Bronchial epithelial cell (primary cell): ENCODE data around the gene SRP14. TPM values are rescaled to one million over a fixed set of nuclear protein-coding genes. Genes with fewer than 3 reads are reported as not detected.

Source experiments
- DNase-seq: peaks from one replicate; pipeline ENCODE4 v3.0.0-alpha.2; 2010; ENCODE audit warnings: low read depth
- FAIRE-seq: peaks from 2 replicates; lab custom pipeline; 2011; peaks lifted over from hg19 to GRCh38; lab: Jason Lieb, UNC
- H3K27me3 ChIP-seq: 2 replicates; pipeline ENCODE4 v1.5.1; 2011; ENCODE audit warnings: low read length; ENCODE audit not compliant: control insufficient read depth, insufficient read depth
- H3K36me3 ChIP-seq: 2 replicates; pipeline ENCODE4 v1.5.1; 2011; ENCODE audit warnings: low read length; ENCODE audit not compliant: control insufficient read depth, insufficient read depth
- H3K4me3 ChIP-seq: 2 replicates; pipeline ENCODE4 v1.5.1; 2011; ENCODE audit warnings: mild to moderate bottlenecking, low read depth, low read length, control low read depth
- CTCF ChIP-seq: IDR thresholded peaks from 2 replicates; pipeline ENCODE4 v1.5.1; 2011; ENCODE audit warnings: mild to moderate bottlenecking, moderate library complexity, low read length, control low read depth, inconsistent platforms; ENCODE audit not compliant: insufficient read depth, severe bottlenecking
- total RNA-seq: library from RNA; depleted of rRNA; stranded (reverse); fragments of >200 nt; gene quantifications from 2 replicates; pipeline ENCODE4 v1.2.1, GENCODE V29; 2014

The SRP14 gene
- total RNA-seq: 95.8 and 176 TPM in 2 replicates

- TF ChIP-seq CTCF: no peak
- H3K36me3 ChIP-seq: peaks cover 7% of the 10 kb centered on the region
- DNase-seq (peak; percentile 83), FAIRE-seq (no peak)
- H3K27me3 ChIP-seq: no peaks in the 10 kb centered on the region
- H3K4me3 ChIP-seq: peak within 1 kb of the TSS; percentile 64
Measured at GRCh38 chr15:40038638-40039543, at the start of gene SRP14. Gene SRP14 (minus strand): TSS chr15:40039181. CDS start chr15:40039116, 65 bp downstream.

DNA sequence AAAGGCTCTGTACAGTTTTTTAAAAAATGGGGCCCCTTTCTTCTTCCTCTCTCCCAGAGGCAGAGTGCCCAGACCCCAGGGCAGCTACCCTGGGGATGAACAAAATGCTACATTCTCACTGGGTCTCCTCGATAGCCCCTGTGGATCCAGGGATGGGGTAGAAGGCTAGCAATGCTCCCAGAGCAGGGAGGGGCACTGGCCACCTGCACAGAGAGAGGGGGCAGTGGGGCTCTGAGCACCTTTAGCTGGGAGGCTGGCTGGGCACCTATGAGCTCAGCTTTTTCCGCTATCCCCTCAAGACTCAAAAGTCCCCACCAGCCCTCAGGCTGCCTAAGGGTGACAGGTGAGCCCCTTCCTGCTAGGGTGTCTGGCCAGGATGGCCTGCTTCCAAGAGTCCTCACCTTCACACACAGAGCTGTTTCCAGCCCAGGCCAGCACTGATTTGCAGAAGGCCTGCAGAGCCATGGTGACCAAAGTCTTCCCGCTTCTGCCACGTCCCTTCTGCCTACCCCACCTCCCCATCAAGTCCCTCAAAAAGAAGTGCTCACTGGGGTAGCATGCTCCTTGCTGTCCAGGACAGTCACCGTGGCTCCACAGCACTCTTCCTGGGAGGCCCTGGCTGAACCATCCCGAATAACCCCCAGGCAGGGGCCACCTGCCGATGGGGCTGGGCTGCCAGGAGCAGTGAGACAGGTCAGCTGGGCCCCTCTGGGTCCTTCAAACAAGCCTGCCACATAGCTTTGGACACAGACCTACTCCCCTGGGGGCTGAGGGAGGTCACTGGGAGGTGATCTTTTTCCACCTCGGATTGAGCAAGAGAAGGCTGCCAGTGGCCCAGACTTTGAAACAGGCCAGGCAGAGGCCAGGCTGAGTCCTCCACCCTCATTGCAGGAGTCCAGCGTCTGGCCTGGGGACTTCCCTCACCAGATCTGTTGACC is 49.3 kb upstream of the SRP14 start:
- Histone ChIP-seq H3K4me3 (no peak overlapping the region), H3K27me3 (no peaks in the 10 kb centered on the region), H3K36me3 (no peaks in the 10 kb centered on the region)
- TF ChIP-seq CTCF: no peak
- no peak for DNase-seq
- no peak for FAIRE-seq

DNA sequence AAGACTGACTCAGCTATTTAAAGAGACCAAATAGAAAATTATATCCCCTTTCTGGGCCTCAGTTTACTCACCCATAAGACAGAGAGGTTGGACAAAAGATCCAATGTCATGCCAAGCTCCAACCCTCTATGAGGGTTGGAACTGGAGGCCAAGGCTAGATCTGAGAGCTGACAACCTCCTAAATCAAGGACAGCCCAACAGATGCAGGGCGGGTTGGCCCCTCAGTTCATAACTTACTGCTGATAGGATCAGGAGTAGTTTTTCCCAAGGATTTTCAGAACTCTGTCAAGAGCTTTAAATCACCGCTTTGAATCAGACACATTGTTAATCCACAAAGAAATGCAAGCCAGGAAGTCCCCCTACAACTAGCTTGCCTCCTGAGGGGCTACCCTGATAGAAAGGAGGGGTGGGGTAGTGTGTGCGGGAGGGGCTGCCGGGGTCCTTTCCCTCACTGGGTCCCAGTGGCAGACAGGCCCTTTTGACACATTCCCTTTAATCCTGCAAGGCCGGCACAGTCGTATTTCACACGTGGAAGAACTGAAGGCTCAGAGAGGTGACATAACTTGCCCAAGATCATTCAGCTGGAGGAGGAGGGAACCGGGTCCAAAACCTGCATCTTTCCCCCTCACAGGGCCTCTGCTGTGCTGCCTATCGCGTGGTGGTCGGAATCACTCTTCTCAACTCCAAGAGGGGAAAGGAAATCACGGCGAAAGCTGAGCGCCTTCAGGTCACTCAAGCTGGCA is 48.3 kb upstream of the SRP14 start:
- Histone ChIP-seq H3K27me3 (peaks cover 5% of the 10 kb centered on the region), H3K4me3 (no peak overlapping the region), H3K36me3 (no peaks in the 10 kb centered on the region)
- TF ChIP-seq CTCF: no peak
- FAIRE-seq: no peak
- no peak for DNase-seq

DNA sequence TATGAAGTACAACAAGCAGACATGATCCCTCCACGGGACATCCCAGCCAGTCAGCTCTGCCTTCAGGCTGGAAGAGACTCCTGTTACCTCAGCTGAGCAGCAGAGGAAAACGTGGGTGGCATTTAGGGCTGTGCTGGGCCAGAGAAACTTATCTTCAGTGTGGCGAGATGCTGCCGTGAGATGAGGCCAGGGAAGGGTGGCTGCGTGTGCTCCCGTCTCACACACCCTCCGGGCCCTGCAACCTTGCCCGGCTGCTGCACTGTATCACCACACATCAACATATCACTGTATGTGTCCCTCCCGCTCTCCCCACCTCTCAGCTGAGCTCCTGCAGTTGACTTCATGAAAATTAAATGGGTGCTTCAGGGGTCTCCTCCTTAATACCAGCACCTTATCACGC is 46.3 kb upstream of the SRP14 start:
- Histone ChIP-seq H3K36me3 (no peaks in the 10 kb centered on the region), H3K4me3 (no peak overlapping the region), H3K27me3 (peaks cover 6% of the 10 kb centered on the region)
- no peak for TF ChIP-seq CTCF
- no peak for FAIRE-seq
- no peak for DNase-seq

- no peak overlapping the region for H3K4me3 ChIP-seq
- H3K36me3 ChIP-seq: no peaks in the 10 kb centered on the region
- no peak for TF ChIP-seq CTCF
- DNase-seq: peak; percentile 75
- FAIRE-seq: no peak
- peaks cover 6% of the 10 kb centered on the region for H3K27me3 ChIP-seq
Measured at GRCh38 chr15:40084650-40085049, 45.7 kb upstream of the SRP14 start.
